DOHH2 (cell line): Measurements from ENCODE around the gene GARNL3.

Source experiments
- H3F3A ChIP-seq: fragments of 200-600 bp; sonication (generic), shearing (Covaris generic); 2 replicates; pipeline ENCODE4 v1.6.0; 2016; ENCODE audit warnings: antibody characterized with exemption, mild to moderate bottlenecking; ENCODE audit not compliant: control insufficient read depth, insufficient read depth
- H3K27ac ChIP-seq: fragments of 200-600 bp; sonication (generic); 2 replicates; pipeline ENCODE4 v1.5.1; 2014; ENCODE audit warnings: low read depth, mild to moderate bottlenecking, low read length, moderate library complexity
- H3K27me3 ChIP-seq: fragments of 200-600 bp; sonication (generic); 2 replicates; pipeline ENCODE4 v1.6.1; 2014; ENCODE audit warnings: mild to moderate bottlenecking, low read length, mixed read lengths; ENCODE audit not compliant: control insufficient read depth
- H3K36me3 ChIP-seq: fragments of 200-600 bp; sonication (generic); 2 replicates; pipeline ENCODE4 v1.6.1; 2014; ENCODE audit warnings: mild to moderate bottlenecking, low read length, moderate library complexity, mixed read lengths; ENCODE audit not compliant: control insufficient read depth
- H3K4me1 ChIP-seq: fragments of 200-600 bp; sonication (generic); 2 replicates; pipeline ENCODE4 v1.6.1; 2014; ENCODE audit warnings: mild to moderate bottlenecking, low read length, mixed read lengths; ENCODE audit not compliant: control insufficient read depth
- H3K4me2 ChIP-seq: fragments of 200-600 bp; sonication (generic); 2 replicates; pipeline ENCODE4 v1.6.0; 2014; ENCODE audit warnings: mild to moderate bottlenecking, low read length, moderate library complexity
- H3K4me3 ChIP-seq: fragments of 200-600 bp; sonication (generic); 2 replicates; pipeline ENCODE4 v1.5.1; 2014; ENCODE audit warnings: mild to moderate bottlenecking, low read length, mixed read lengths
- H3K79me2 ChIP-seq: fragments of 200-600 bp; sonication (generic); 2 replicates; pipeline ENCODE4 v1.6.1; 2014; ENCODE audit warnings: mild to moderate bottlenecking, low read length, mixed read lengths; ENCODE audit not compliant: control insufficient read depth
- H3K9me2 ChIP-seq: fragments of 200-600 bp; sonication (generic); replicated peaks from 2 replicates; pipeline ENCODE4 v1.6.1; 2014; ENCODE audit warnings: mild to moderate bottlenecking, low read length, mixed read lengths; ENCODE audit not compliant: control insufficient read depth
- H3K9me3 ChIP-seq: fragments of 200-600 bp; sonication (generic); 2 replicates; pipeline ENCODE4 v1.6.1; 2014; ENCODE audit warnings: antibody characterized with exemption, low read length, mixed read lengths; ENCODE audit not compliant: control insufficient read depth, insufficient read depth
- H4K20me1 ChIP-seq: fragments of 200-600 bp; sonication (generic); 2 replicates; pipeline ENCODE4 v1.6.0; 2014; ENCODE audit warnings: low read depth, mild to moderate bottlenecking, antibody characterized with exemption, low read length, moderate library complexity; ENCODE audit not compliant: control insufficient read depth, insufficient read depth
- CTCF ChIP-seq: fragments of 200-600 bp; sonication (generic); IDR thresholded peaks from one replicate; pipeline ENCODE4 v1.5.1; 2014; ENCODE audit warnings: antibody characterized with exemption, mild to moderate bottlenecking, low read depth, low read length; ENCODE audit not compliant: poor library complexity, severe bottlenecking
- EZH2phosphoT487 ChIP-seq: fragments of 200-600 bp; sonication (generic); IDR thresholded peaks from 2 replicates; pipeline ENCODE4 v1.6.1; 2017; ENCODE audit warnings: borderline replicate concordance, mild to moderate bottlenecking, antibody characterized with exemption, low read length, moderate library complexity, mixed read lengths

The GARNL3 gene

DNA sequence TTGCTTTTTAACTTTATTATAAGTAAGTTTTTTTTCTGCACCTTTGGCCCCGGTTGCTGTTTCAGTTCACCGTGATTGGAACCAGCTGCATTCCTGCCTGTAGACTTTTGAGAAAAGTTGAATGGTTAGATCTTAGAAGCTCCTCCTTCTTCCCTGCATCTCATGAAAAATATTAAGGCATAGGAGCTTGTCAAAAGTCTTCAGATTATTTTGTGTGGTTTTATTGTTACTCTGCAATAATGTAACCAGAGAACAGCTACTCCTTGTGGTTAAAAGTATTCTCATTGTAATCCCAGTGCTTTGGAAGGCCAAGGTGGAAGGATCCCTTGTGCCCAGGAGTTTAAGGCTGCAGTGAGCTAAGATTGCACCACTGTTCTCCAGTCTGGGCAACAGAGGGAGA is 129.1 kb downstream of the GARNL3 start:
- H3K4me1 ChIP-seq, result peaks cover 14% of the 10 kb centered on the region

DNA sequence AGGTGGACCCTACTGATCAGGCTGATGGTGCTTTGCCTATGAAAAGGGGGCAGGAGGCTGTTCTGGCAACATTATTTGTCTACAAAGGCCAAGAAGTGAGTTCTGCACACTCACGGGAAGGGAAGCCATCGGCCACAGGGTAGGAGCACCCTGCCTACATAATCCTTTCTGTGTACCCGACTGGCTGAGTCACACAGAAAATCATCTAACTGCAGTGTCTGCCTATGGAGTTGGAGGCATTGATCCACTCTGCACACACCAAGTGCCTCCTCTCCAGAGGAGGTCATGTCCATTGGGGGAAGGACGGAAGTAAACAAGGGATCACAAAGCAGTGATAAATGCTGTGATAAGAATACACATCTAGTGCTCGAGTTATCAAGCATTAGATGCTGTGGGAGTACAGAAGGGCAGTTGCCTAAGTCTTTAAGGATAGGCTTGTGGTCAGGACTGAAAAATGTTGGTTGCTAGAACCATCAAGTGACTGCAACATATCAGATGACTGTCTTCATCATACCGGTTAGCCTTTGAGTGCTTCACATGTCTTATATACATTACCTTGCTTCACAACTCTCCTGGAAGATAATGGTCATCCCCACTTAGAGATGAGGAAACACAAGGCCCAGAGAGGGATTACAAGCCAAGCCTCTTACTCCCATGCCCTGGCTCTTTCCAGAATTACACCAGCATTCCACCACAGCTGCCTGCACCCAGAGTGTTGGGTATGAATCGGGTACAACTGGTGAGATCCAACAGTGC is 131.1 kb downstream of the GARNL3 start:
- TF ChIP-seq EZH2phosphoT487, result no peak
- no peak for TF ChIP-seq CTCF
- Histone ChIP-seq H3K27ac (no peak overlapping the region), H3K4me3 (peak overlapping the region; percentile 74)

More for the DNA sequence above, 129.1 kb downstream of the GARNL3 start:
- Histone ChIP-seq H4K20me1 (no peaks in the 10 kb centered on the region), H3K27ac (no peak overlapping the region), H3F3A (no peaks in the 10 kb centered on the region), H3K4me3 (no peak overlapping the region), H3K27me3 (0 out of 2 replicates have a peak, but pooled peaks cover 4% of the 10 kb centered on the region), H3K36me3 (no peaks in the 10 kb centered on the region), H3K9me2 (no peaks in the 10 kb centered on the region), H3K9me3 (no peaks in the 10 kb centered on the region), H3K79me2 (peaks cover 7% of the 10 kb centered on the region), H3K4me2 (no peak overlapping the region)
- TF ChIP-seq CTCF, result no peak
- no peak for TF ChIP-seq EZH2phosphoT487

DNA sequence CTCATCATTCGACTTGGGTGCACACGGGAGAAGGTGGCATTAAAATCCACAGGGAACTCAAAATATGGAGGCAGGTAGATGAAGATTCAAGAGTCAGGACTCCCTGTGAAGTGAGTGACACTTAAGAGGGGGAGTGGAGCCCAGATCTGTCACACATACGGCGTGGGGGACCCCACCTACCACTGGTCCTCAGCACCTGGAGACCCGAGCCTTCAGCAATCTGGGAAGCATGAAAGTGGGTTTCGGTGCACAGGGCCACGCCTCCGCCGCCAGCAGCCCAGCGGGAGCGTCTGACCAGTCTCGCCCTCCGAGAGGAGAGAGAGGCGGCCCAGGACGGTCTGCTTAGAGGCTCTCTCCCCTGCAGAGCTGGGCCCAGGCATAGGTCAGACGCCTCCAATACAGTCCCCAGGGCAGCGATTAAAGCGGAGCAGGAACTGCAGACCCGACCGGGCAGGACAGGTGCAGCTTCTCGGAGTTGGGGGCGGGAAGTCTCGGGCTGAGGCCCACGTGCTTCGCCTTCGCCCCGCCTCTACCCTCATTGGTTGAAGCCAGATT is 131.8 kb downstream of the GARNL3 start:
- H3K9me2 ChIP-seq, result no peaks in the 10 kb centered on the region
- H3K27me3 ChIP-seq, result no peaks in the 10 kb centered on the region
- peak overlapping the region; percentile 91 for H3K4me2 ChIP-seq
- no peaks in the 10 kb centered on the region for H3F3A ChIP-seq
- H3K36me3 ChIP-seq, result no peaks in the 10 kb centered on the region
- H3K4me1 ChIP-seq, result peaks cover 14% of the 10 kb centered on the region
- peaks cover 10% of the 10 kb centered on the region for H3K79me2 ChIP-seq
- no peaks in the 10 kb centered on the region for H4K20me1 ChIP-seq
- H3K27ac ChIP-seq, result no peak overlapping the region
- no peaks in the 10 kb centered on the region for H3K9me3 ChIP-seq
- TF ChIP-seq EZH2phosphoT487, result no peak
- no peak for TF ChIP-seq CTCF
- peak overlapping the region; percentile 74 for H3K4me3 ChIP-seq

More for the DNA sequence above, 131.1 kb downstream of the GARNL3 start:
- peaks cover 10% of the 10 kb centered on the region for H3K79me2 ChIP-seq
- H4K20me1 ChIP-seq, result no peaks in the 10 kb centered on the region
- H3K4me1 ChIP-seq, result peaks cover 14% of the 10 kb centered on the region
- peak overlapping the region; percentile 91 for H3K4me2 ChIP-seq
- no peaks in the 10 kb centered on the region for H3F3A ChIP-seq
- no peaks in the 10 kb centered on the region for H3K9me2 ChIP-seq
- no peaks in the 10 kb centered on the region for H3K9me3 ChIP-seq
- H3K36me3 ChIP-seq, result no peaks in the 10 kb centered on the region
- H3K27me3 ChIP-seq, result no peaks in the 10 kb centered on the region
